Activated CD4-positive, alpha-beta T cell treated with anti-CD3 and anti-CD28 coated beads, Interleukin-2, amount 10 ng/mL, durations not matched to agents 24 days and 14 days (primary cell): ENCODE results near the gene IGF2BP2. TPM values are rescaled to one million over a fixed set of nuclear protein-coding genes. Genes with fewer than 3 reads are reported as not detected.
A peak's percentile ranks its signal among the peaks of the same experiment; 100 is the strongest.

ENCODE experiments used
- DNase-seq: peaks from one replicate; pipeline ENCODE4 v3.0.0; 2022
- H3K27ac Mint-ChIP-seq: one replicate; pipeline ENCODE4 v1.8.0; 2022; ENCODE audit warnings: mild to moderate bottlenecking, mixed read lengths
- H3K27me3 Mint-ChIP-seq: one replicate; pipeline ENCODE4 v1.8.0; 2022; ENCODE audit warnings: mixed read lengths
- H3K36me3 Mint-ChIP-seq: one replicate; pipeline ENCODE4 v1.8.0; 2022; ENCODE audit warnings: low read depth, mild to moderate bottlenecking, mixed read lengths
- H3K4me1 Mint-ChIP-seq: one replicate; pipeline ENCODE4 v1.8.0; 2021; ENCODE audit warnings: mixed read lengths
- H3K4me3 Mint-ChIP-seq: one replicate; pipeline ENCODE4 v1.8.0; 2022; ENCODE audit warnings: mild to moderate bottlenecking, moderate library complexity, mixed read lengths
- H3K9me3 Mint-ChIP-seq: one replicate; pipeline ENCODE4 v1.8.0; 2021; ENCODE audit warnings: mixed read lengths
- intact Hi-C: fragments of 100-400 bp; cut with micrococcal nuclease; formaldehyde crosslinking; loops from one replicate; pipeline ENCODE4 v1.15.1; 2023
- total RNA-seq: library from RNA; stranded (reverse); gene quantifications from 2 replicates; pipeline ENCODE4 v1.2.3, GENCODE V29; 2022

The IGF2BP2 gene
- total RNA-seq, 1 donor from 2014 or later: 0.89 TPM

- no peak overlapping the region for H3K27ac Mint-ChIP-seq
- no peak for DNase-seq
- peaks cover 19% of the 10 kb centered on the region for H3K27me3 Mint-ChIP-seq
- intact Hi-C loops: no loop called here
- H3K9me3 Mint-ChIP-seq: no peaks in the 10 kb centered on the region
- H3K4me3 Mint-ChIP-seq: no peak overlapping the region
- no peaks in the 10 kb centered on the region for H3K36me3 Mint-ChIP-seq
- no peaks in the 10 kb centered on the region for H3K4me1 Mint-ChIP-seq
Measured at GRCh38 chr3:185737020-185737419, 87.8 kb downstream of the IGF2BP2 start.

DNA sequence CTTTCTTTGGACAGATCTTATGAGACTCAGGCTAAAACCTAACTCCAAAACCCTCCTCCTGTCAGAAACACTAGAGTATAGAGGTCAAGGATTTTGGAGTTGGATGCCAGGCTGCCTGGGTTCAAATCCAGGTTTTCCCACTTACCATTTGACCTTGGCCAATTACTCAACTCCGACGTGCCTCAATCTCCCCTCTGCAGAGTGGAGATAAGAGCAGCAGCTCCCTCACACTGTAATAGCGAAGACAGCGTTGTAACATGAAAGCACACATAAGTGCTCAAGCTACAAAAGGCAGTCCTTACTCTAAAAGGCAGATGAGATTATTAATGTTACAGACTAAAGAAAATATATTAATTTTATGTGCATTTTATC, 90.1 kb downstream of the IGF2BP2 start:
- Mint-ChIP-seq H3K36me3 (no peaks in the 10 kb centered on the region), H3K4me1 (no peaks in the 10 kb centered on the region), H3K9me3 (no peaks in the 10 kb centered on the region)

GRCh38 chr3:185733980-185734724, 90.7 kb downstream of the IGF2BP2 start:
- peaks cover 12% of the 10 kb centered on the region for H3K27me3 Mint-ChIP-seq
- intact Hi-C loops: no loop called here
- DNase-seq: peak; percentile 63
- no peaks in the 10 kb centered on the region for H3K36me3 Mint-ChIP-seq
- no peak overlapping the region for H3K4me3 Mint-ChIP-seq
- no peak overlapping the region for H3K27ac Mint-ChIP-seq
- H3K4me1 Mint-ChIP-seq: no peaks in the 10 kb centered on the region
- no peaks in the 10 kb centered on the region for H3K9me3 Mint-ChIP-seq

More for the DNA sequence above, 90.1 kb downstream of the IGF2BP2 start:
- no peak for DNase-seq
- Mint-ChIP-seq H3K4me3 (no peak overlapping the region), H3K27me3 (peaks cover 14% of the 10 kb centered on the region), H3K27ac (no peak overlapping the region)
- intact Hi-C loops: no loop called here

DNA sequence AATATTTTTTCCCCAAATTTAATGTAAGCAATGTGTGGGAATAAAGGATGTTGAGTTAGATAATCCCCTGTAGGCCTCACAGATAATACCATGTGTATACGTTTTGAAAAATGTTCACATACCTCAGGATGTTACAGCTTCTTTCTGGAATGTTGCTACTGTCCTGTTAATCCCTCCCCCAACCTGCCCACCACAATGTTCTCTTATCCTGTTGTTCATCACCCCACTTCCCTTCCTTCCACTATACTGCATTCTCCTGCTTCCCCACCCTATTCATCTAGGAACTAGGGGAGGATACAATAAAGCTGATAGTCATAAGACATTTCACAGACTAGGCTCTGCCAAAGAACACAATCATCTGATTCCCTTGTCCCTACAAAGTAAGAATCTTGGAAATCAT, 92.1 kb downstream of the IGF2BP2 start:
- Mint-ChIP-seq H3K9me3 (no peaks in the 10 kb centered on the region), H3K36me3 (no peaks in the 10 kb centered on the region), H3K4me3 (no peak overlapping the region), H3K27ac (no peak overlapping the region), H3K27me3 (peaks cover 10% of the 10 kb centered on the region), H3K4me1 (no peaks in the 10 kb centered on the region)
- no peak for DNase-seq
- intact Hi-C loops: no loop called here

GRCh38 chr3:185730550-185730949, 94.3 kb downstream of the IGF2BP2 start:
- Mint-ChIP-seq H3K27ac (no peak overlapping the region), H3K4me1 (no peaks in the 10 kb centered on the region), H3K27me3 (peaks cover 6% of the 10 kb centered on the region), H3K36me3 (no peaks in the 10 kb centered on the region), H3K9me3 (no peaks in the 10 kb centered on the region), H3K4me3 (no peak overlapping the region)
- intact Hi-C loops: no loop called here
- DNase-seq: no peak

DNA sequence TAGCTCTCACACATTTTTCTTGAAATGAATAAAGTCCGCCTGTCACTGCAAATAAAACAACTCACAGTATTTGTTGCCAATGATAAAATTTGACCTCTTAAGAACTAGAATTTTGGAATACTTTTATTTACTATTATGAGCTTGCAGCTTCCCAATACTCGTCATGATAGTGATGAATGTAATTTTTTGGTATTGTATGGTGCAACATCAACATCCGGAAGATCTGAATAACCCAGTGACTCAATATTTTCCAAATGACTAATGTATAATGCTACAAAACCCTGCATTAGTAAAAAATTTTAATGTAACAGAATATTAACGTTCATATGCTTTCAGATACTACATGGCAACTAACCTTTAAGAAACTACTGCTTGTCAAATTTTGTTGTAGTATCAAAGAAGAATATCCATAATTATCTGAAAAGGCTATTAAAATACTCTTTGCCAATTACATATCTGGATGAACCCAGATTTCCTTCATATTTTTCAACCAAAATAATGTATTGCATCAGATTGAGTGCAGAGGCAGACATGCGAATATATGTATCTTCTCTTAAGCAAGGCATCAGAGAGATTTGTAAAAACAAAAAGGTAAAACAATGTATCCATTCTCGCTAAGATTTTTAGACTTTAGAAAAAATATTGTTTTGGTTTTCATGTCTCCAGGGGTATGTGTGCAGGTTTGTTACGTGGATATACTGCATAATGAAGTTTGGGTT, 95.3 kb downstream of the IGF2BP2 start:
- intact Hi-C loops: no loop called here
- H3K9me3 Mint-ChIP-seq: no peaks in the 10 kb centered on the region
- H3K4me1 Mint-ChIP-seq: no peaks in the 10 kb centered on the region
- no peak for DNase-seq
- H3K36me3 Mint-ChIP-seq: no peaks in the 10 kb centered on the region
- H3K27ac Mint-ChIP-seq: no peak overlapping the region
- peaks cover 9% of the 10 kb centered on the region for H3K27me3 Mint-ChIP-seq
- H3K4me3 Mint-ChIP-seq: no peak overlapping the region

DNA sequence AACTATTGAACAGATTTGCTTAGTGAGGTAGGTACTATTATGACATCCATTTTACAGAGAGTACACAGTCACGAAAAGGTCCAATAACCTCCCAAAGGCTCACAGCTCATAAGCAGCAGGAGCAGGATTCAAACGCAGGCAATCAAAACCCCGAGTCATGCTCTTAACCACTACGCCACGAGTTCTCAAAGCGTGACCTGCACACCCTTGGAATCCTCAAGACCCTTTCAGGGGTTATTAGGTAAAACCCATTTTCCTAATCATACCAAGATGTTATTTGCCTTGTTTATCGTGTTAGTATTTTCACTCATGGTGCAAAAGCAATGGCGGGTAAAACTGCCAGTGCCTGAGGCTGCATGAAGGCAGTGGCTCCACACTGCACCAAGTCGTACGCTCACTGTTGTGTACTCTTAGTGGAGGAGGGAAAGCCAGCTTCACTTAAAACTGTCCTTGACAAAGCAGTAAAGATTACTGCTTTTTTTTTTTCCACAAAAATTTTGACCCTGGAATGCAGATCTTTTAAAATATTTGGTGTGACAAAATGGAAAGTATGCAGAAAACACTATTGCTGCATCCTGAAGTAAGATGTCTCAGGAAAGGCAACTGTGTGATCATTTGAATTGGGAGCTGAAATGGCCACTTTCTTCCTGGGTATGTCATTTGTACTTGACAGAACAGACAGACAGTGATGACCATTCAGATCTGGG, 96.1 kb downstream of the IGF2BP2 start:
- H3K36me3 Mint-ChIP-seq: no peaks in the 10 kb centered on the region
- no peaks in the 10 kb centered on the region for H3K4me1 Mint-ChIP-seq
- H3K4me3 Mint-ChIP-seq: no peak overlapping the region
- no peak for DNase-seq
- no peak overlapping the region for H3K27ac Mint-ChIP-seq
- H3K9me3 Mint-ChIP-seq: no peaks in the 10 kb centered on the region
- H3K27me3 Mint-ChIP-seq: peaks cover 7% of the 10 kb centered on the region
- intact Hi-C loops: no loop called here

DNA sequence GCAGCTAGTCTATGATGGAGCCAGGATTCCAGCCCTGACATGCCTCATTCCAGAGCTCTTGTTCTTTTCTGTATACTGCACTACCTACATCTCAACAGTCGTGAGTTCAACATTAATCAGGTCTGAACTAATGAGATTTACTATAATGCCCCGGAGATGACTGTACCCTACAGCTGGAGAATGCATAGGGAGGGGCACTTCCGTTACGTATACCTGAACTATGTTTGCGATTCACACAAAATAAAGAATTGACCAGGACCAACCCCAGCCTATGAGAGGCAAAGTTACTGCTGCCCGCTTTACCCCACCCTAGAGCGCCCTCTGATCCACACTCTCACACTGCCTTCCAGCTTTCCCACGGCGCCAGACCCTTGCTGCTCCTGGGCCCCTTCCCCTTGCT, 97.0 kb downstream of the IGF2BP2 start:
- no peak overlapping the region for H3K4me3 Mint-ChIP-seq
- H3K36me3 Mint-ChIP-seq: no peaks in the 10 kb centered on the region
- no peak overlapping the region for H3K27ac Mint-ChIP-seq
- intact Hi-C loops: no loop called here
- DNase-seq: no peak
- H3K9me3 Mint-ChIP-seq: no peaks in the 10 kb centered on the region
- peaks cover 7% of the 10 kb centered on the region for H3K27me3 Mint-ChIP-seq
- no peaks in the 10 kb centered on the region for H3K4me1 Mint-ChIP-seq

DNA sequence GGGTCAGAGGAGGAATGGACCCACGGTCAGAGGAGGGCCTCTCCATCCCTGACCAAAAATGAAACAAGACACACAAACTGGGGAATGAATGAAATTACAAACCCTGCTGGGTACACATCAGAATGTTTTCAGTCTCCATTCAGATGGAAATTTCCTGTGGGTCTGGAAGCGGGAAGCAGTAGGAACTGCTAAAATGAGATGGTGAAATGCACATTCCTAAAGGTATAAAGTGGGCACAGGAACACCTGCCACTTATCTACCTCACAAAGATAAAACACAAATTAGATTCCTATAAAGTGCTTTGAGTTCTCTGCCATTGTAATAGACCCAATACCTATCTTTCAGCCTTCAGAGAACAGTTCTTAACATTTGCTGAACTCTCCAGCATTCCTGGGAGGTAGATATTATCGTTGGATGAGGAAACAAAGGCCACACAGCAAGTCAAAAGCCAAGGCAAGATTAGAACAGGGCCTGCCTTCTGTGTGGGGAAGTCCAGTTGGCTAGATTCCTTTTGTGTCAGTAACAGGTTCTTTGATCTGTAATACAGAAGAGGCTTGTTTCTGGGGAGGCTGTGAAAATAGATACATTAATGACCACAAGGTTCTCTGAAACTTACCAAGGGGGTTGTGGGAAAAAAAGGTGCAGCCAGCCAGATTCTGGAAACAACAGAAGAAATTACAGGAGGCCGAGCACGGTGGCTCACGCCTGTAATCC, 98.4 kb downstream of the IGF2BP2 start:
- no peaks in the 10 kb centered on the region for H3K36me3 Mint-ChIP-seq
- no peak overlapping the region for H3K4me3 Mint-ChIP-seq
- intact Hi-C loops: no loop called here
- H3K27ac Mint-ChIP-seq: no peak overlapping the region
- peaks cover 7% of the 10 kb centered on the region for H3K27me3 Mint-ChIP-seq
- no peaks in the 10 kb centered on the region for H3K4me1 Mint-ChIP-seq
- DNase-seq: no peak
- no peaks in the 10 kb centered on the region for H3K9me3 Mint-ChIP-seq

DNA sequence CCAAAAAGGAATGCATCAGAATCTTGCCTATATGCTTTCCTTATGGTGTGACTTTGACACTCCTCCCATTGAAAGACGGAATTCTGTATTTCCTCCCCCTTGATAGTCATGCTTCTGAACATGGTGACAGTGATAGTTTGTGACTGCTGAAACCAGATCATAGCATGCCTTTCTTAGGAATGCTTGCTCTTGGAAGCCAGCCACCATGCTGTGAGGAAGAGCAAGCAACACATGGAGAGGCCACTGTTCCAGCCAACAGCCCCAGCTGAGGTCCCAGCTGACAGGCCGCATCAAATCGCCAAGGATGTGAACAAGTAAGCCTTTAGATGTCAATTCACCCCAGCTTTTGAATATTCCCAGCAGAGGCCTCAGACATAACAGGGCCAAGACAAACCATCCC, 100.1 kb downstream of the IGF2BP2 start:
- Mint-ChIP-seq H3K27ac (no peak overlapping the region), H3K4me3 (no peak overlapping the region), H3K27me3 (peaks cover 6% of the 10 kb centered on the region), H3K36me3 (no peaks in the 10 kb centered on the region), H3K4me1 (no peaks in the 10 kb centered on the region), H3K9me3 (no peaks in the 10 kb centered on the region)
- intact Hi-C loops: no loop called here
- DNase-seq: no peak

DNA sequence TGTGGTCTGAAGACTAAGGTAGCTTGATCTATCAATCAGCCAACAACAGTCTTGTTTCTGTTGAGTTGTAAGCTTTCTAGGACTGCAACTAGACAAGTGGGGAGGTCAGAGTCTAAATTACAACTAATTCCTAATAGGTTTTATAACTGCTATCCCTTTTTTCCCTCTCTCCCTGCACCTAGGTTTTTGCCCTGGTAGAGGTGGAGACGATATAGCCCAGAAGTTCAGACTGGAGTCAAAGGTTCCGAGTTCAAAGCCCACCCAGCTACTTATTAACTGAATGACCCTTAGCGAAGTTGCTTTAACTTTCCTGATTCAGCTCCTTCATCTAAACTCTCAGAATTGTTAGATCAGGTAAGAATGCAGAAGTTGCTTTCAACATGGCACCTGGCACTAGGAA, 100.6 kb downstream of the IGF2BP2 start:
- Mint-ChIP-seq H3K4me1 (no peaks in the 10 kb centered on the region), H3K4me3 (no peak overlapping the region), H3K36me3 (no peaks in the 10 kb centered on the region), H3K27ac (no peak overlapping the region), H3K27me3 (peaks cover 7% of the 10 kb centered on the region), H3K9me3 (no peaks in the 10 kb centered on the region)
- no peak for DNase-seq
- intact Hi-C loops: no loop called here

DNA sequence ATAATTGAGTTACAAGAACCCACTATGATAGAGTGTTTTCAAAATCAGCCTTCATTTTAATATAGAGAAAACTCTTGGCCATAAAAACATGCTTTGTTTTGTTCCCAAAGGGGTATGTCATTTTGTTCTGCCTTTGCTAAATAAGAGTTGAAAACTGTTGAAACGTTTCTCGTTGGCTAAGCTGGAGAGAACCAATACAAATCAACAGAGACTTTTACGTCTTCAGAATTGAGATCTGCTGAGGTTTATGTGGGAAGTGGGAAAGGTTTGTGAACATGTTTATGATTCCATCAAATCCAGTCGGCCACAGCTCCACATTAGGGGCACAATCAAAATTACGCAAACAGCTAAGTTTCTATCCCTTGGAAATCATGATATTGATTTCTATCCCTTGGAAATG, 102.0 kb downstream of the IGF2BP2 start:
- intact Hi-C loops: no loop called here

GRCh38 chr3:185721970-185722369, 102.9 kb downstream of the IGF2BP2 start:
- Mint-ChIP-seq H3K27me3 (peaks cover 7% of the 10 kb centered on the region), H3K27ac (no peak overlapping the region), H3K9me3 (no peaks in the 10 kb centered on the region), H3K4me1 (no peaks in the 10 kb centered on the region), H3K36me3 (no peaks in the 10 kb centered on the region), H3K4me3 (no peak overlapping the region)
- intact Hi-C loops: no loop called here
- no peak for DNase-seq

More for the DNA sequence above, 102.0 kb downstream of the IGF2BP2 start:
- no peak for DNase-seq
- peaks cover 7% of the 10 kb centered on the region for H3K27me3 Mint-ChIP-seq
- no peaks in the 10 kb centered on the region for H3K9me3 Mint-ChIP-seq
- H3K27ac Mint-ChIP-seq: no peak overlapping the region
- H3K4me3 Mint-ChIP-seq: no peak overlapping the region
- no peaks in the 10 kb centered on the region for H3K36me3 Mint-ChIP-seq
- no peaks in the 10 kb centered on the region for H3K4me1 Mint-ChIP-seq

- intact Hi-C loops: no loop called here
- no peaks in the 10 kb centered on the region for H3K36me3 Mint-ChIP-seq
- H3K27me3 Mint-ChIP-seq: peaks cover 6% of the 10 kb centered on the region
- H3K9me3 Mint-ChIP-seq: no peaks in the 10 kb centered on the region
- DNase-seq: no peak
- H3K4me1 Mint-ChIP-seq: no peaks in the 10 kb centered on the region
- H3K27ac Mint-ChIP-seq: no peak overlapping the region
- no peak overlapping the region for H3K4me3 Mint-ChIP-seq
Measured at GRCh38 chr3:185720326-185720725, 104.5 kb downstream of the IGF2BP2 start.
